BLaER1 (cell line): ENCODE measurements around the gene CCDC127.
A peak's percentile ranks its signal among the peaks of the same experiment; 100 is the strongest.
"Not testable (repeated sequence)": the region's sequence is repeated elsewhere in the genome, so short reads cannot be mapped to it uniquely, and the experiment has no call there.

Source experiments
- H3K27ac ChIP-seq: shearing (Covaris generic); formaldehyde crosslinking; 2 replicates; pipeline ENCODE4 v1.8.1; 2022
- H3K27me3 ChIP-seq: shearing (Covaris generic); formaldehyde crosslinking; 2 replicates; pipeline ENCODE4 v1.8.1; 2022
- H3K36me3 ChIP-seq: shearing (Covaris generic); formaldehyde crosslinking; 2 replicates; pipeline ENCODE4 v1.8.1; 2022
- H3K4me1 ChIP-seq: shearing (Covaris generic); formaldehyde crosslinking; 2 replicates; pipeline ENCODE4 v1.8.1; 2022
- H3K4me2 ChIP-seq: shearing (Covaris generic); formaldehyde crosslinking; 2 replicates; pipeline ENCODE4 v1.8.1; 2022
- H3K4me3 ChIP-seq: shearing (Covaris generic); formaldehyde crosslinking; 2 replicates; pipeline ENCODE4 v1.8.1; 2022
- H3K9ac ChIP-seq: shearing (Covaris generic); formaldehyde crosslinking; 2 replicates; pipeline ENCODE4 v1.8.1; 2022
- H3K9me3 ChIP-seq: shearing (Covaris generic); formaldehyde crosslinking; 2 replicates; pipeline ENCODE4 v1.8.1; 2022
- H4K20me1 ChIP-seq: shearing (Covaris generic); formaldehyde crosslinking; 2 replicates; pipeline ENCODE4 v1.8.1; 2022
- Cebpa-rat ChIP-seq: shearing (Covaris generic); IDR thresholded peaks from 2 replicates; pipeline ENCODE4 v1.8.1; 2022

The CCDC127 gene

DNA sequence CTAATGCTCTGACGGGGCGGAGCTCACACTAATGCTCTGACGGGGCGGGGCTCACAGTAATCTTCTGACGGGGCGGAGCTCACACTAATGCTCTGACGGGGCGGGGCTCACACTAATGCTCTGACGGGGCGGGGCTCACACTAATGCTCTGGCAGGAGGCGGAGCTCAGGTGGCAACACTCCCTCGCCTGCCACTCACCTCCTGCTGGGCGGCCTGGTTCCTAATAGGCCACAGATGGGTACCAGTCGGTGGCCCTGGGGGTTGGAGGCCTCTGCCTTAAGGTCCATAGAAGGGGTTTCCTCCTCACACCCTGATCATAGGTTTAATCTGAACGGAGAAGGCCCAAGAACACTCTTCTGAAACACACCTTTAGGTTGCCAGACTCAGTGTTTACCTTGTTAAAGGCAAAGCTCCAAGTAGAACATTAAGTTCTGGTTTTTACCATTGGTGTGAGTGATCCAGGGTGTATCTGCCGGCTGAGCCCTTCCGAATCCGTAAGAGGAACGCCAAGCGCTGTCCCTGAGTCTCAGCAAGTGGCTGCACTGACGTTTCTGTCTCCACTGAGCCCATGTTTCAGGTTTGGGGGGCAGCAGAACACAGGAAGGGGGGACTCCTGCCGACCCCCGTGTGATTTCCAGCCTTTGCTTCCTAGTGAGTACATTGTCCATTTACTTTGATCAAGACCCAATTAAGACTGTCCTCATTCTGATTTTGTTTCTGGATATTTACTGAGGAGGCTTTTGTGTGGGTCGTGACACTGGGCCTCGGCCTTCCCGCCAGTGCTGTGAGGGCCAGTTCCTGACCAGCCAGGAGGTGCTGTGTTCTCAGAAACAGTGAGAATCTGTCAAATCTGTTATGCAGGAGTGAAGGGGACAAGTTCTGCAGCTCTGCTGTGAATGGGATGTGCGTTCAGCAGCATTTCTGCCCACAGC lies 51.2 kb downstream of the CCDC127 start:
- H3K9ac ChIP-seq = no peak overlapping the region
- peaks cover 41% of the 10 kb centered on the region for H3K36me3 ChIP-seq
- no peaks in the 10 kb centered on the region for H4K20me1 ChIP-seq
- peaks cover 77% of the 10 kb centered on the region for H3K4me1 ChIP-seq
- peaks cover 5% of the 10 kb centered on the region; the same call in 1 of the 2 replicates for H3K9me3 ChIP-seq
- no peak overlapping the region for H3K27ac ChIP-seq
- peak overlapping the region; percentile 80; the same call in 1 of the 2 replicates for H3K4me2 ChIP-seq
- no peak overlapping the region for H3K4me3 ChIP-seq
- H3K27me3 ChIP-seq = no peaks in the 10 kb centered on the region
- no peak for TF ChIP-seq Cebpa-rat

DNA sequence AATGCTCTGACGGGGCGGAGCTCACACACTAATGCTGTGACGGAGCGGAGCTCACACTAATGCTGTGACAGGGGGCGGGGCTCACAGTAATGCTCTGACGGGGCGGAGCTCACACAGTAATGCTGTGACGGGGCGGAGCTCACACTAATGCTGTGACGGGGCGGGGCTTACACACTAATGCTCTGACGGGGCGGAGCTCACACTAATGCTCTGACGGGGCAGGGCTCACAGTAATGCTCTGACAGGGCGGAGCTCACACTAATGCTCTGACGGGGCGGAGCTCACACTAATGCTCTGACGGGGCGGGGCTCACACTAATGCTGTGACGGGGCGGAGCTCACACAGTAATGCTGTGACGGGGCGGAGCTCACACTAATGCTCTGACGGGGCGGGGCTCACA lies 53.2 kb downstream of the CCDC127 start:
- not testable (repeated sequence) for H3K4me2 ChIP-seq, H3K9ac ChIP-seq, H3K27ac ChIP-seq, H4K20me1 ChIP-seq, H3K9me3 ChIP-seq, H3K27me3 ChIP-seq, H3K4me3 ChIP-seq
- H3K4me1 ChIP-seq = peaks cover 77% of the 10 kb centered on the region
- H3K36me3 ChIP-seq = peaks cover 50% of the 10 kb centered on the region

- peaks cover 13% of the 10 kb centered on the region for H4K20me1 ChIP-seq
- peaks cover 55% of the 10 kb centered on the region for H3K36me3 ChIP-seq
- H3K4me2 ChIP-seq = no peak overlapping the region
- no peaks in the 10 kb centered on the region for H3K27me3 ChIP-seq
- H3K9me3 ChIP-seq = peaks cover 5% of the 10 kb centered on the region; the same call in 1 of the 2 replicates
- H3K27ac ChIP-seq = no peak overlapping the region
- no peak overlapping the region for H3K9ac ChIP-seq
- peaks cover 77% of the 10 kb centered on the region for H3K4me1 ChIP-seq
- TF ChIP-seq Cebpa-rat = no peak
- H3K4me3 ChIP-seq = no peak overlapping the region
These were observed 53.7 kb downstream of the CCDC127 start for GRCh38 chr5:164244-164643.

DNA sequence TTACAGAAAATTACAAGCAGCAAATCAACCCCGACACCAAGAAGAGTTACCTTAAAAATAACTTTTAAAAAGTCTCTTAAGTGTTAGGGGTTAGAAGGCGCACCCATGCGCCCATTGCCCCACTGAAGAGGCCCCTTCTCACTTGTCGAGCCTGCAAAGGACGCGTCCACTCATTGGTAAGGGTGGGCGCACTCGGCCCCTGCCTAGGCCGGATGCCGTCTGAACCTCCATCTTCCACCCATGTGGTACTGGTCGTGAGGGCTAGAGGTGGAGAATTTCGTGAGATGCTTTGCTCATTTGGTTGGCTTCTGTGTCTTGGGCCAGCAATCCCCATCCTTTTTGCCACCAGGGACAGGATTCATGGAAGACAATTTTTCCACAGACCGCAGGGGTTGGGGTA lies 54.1 kb downstream of the CCDC127 start:
- Histone ChIP-seq H3K4me1 (peaks cover 77% of the 10 kb centered on the region), H3K9ac (no peak overlapping the region), H3K27ac (no peak overlapping the region), H3K9me3 (peaks cover 5% of the 10 kb centered on the region; the same call in 1 of the 2 replicates), H3K36me3 (peaks cover 59% of the 10 kb centered on the region), H3K4me2 (no peak overlapping the region), H3K4me3 (no peak overlapping the region), H4K20me1 (peaks cover 17% of the 10 kb centered on the region), H3K27me3 (no peaks in the 10 kb centered on the region)
- TF ChIP-seq Cebpa-rat = no peak

DNA sequence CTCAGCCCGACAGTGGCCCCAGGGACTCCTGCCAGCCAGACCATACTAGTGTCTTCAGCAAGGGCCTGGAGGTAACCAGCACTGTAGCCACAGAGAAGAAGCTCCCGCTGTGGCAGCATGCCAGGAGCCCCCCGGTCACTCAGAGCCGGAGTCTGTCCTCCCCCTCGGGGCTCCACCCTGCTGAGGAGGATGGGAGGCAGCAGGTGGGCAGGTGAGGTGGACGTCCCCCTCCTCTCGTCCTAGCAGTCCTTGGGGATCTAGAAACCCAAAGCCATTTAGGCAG lies 54.7 kb downstream of the CCDC127 start:
- Histone ChIP-seq H3K9me3 (peaks cover 5% of the 10 kb centered on the region; the same call in 1 of the 2 replicates), H3K27me3 (no peaks in the 10 kb centered on the region), H3K4me2 (peak overlapping the region; percentile 74), H3K9ac (no peak overlapping the region), H3K4me3 (no peak overlapping the region), H4K20me1 (peaks cover 21% of the 10 kb centered on the region), H3K36me3 (peaks cover 65% of the 10 kb centered on the region), H3K4me1 (peaks cover 77% of the 10 kb centered on the region), H3K27ac (peak overlapping the region; percentile 82; the same call in 1 of the 2 replicates)
- TF ChIP-seq Cebpa-rat = no peak

DNA sequence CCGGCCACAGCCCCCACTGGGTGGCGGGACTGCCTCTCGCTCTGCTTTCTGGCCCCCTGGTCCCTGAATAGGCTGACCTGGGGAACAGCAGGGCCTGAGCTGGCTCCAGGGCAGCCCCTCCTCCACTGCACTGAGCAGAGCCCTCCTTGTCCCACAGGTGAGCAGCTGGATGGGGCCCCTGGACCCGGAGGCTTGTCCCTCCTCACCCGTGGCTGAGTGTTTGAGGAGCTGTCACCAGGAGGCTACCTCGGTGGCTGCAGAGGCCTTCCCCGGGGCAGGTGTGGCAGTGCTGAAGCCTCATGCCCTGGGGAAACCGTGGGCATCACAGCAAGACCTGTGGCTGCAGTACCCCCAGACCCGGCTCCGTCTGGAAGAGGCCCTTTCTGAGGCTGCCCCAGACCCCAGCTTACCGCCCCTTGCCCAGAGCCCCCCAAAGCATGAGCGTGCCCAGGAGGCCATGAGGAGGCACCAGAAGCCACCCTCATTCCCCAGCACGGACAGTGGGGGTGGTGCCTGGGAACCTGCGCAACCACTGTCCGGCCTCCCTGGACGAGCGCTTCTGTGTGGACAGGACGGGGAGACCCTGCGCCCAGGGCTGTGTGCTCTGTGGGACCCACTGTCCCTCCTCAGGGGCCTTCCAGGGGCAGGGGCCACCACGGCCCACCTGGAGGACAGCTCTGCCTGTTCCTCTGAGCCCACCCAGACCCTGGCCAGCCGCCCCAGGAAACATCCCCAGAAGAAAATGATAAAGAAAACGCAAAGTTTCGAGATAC lies 55.2 kb downstream of the CCDC127 start:
- no peak overlapping the region for H3K4me3 ChIP-seq
- H3K27ac ChIP-seq = peak overlapping the region; percentile 82
- peaks cover 21% of the 10 kb centered on the region for H4K20me1 ChIP-seq
- H3K9ac ChIP-seq = peak overlapping the region; percentile 10; the same call in 1 of the 2 replicates
- H3K4me1 ChIP-seq = peaks cover 77% of the 10 kb centered on the region
- H3K9me3 ChIP-seq = peaks cover 5% of the 10 kb centered on the region; the same call in 1 of the 2 replicates
- no peak for TF ChIP-seq Cebpa-rat
- H3K36me3 ChIP-seq = peaks cover 70% of the 10 kb centered on the region
- peak overlapping the region; percentile 74 for H3K4me2 ChIP-seq
- no peaks in the 10 kb centered on the region for H3K27me3 ChIP-seq

- H3K4me2 ChIP-seq = peak overlapping the region; percentile 74
- peak overlapping the region; percentile 10; the same call in 1 of the 2 replicates for H3K9ac ChIP-seq
- H4K20me1 ChIP-seq = peaks cover 21% of the 10 kb centered on the region
- peaks cover 5% of the 10 kb centered on the region; the same call in 1 of the 2 replicates for H3K9me3 ChIP-seq
- H3K27ac ChIP-seq = peak overlapping the region; percentile 82
- no peaks in the 10 kb centered on the region for H3K27me3 ChIP-seq
- no peak for TF ChIP-seq Cebpa-rat
- H3K4me1 ChIP-seq = peaks cover 77% of the 10 kb centered on the region
- no peak overlapping the region for H3K4me3 ChIP-seq
- H3K36me3 ChIP-seq = peaks cover 76% of the 10 kb centered on the region
These were observed 55.8 kb downstream of the CCDC127 start for GRCh38 chr5:162190-162564.

- H3K36me3 ChIP-seq = peaks cover 80% of the 10 kb centered on the region
- peak overlapping the region; percentile 74 for H3K4me2 ChIP-seq
- peaks cover 5% of the 10 kb centered on the region; the same call in 1 of the 2 replicates for H3K9me3 ChIP-seq
- peak overlapping the region; percentile 82 for H3K27ac ChIP-seq
- TF ChIP-seq Cebpa-rat = no peak
- H3K4me3 ChIP-seq = no peak overlapping the region
- H3K27me3 ChIP-seq = no peaks in the 10 kb centered on the region
- peaks cover 77% of the 10 kb centered on the region for H3K4me1 ChIP-seq
- H4K20me1 ChIP-seq = peaks cover 21% of the 10 kb centered on the region
- H3K9ac ChIP-seq = 0 out of 2 replicates have a peak overlapping the region, but pooled peaks have one; percentile 10
These were observed 56.2 kb downstream of the CCDC127 start for GRCh38 chr5:161803-162110.

DNA sequence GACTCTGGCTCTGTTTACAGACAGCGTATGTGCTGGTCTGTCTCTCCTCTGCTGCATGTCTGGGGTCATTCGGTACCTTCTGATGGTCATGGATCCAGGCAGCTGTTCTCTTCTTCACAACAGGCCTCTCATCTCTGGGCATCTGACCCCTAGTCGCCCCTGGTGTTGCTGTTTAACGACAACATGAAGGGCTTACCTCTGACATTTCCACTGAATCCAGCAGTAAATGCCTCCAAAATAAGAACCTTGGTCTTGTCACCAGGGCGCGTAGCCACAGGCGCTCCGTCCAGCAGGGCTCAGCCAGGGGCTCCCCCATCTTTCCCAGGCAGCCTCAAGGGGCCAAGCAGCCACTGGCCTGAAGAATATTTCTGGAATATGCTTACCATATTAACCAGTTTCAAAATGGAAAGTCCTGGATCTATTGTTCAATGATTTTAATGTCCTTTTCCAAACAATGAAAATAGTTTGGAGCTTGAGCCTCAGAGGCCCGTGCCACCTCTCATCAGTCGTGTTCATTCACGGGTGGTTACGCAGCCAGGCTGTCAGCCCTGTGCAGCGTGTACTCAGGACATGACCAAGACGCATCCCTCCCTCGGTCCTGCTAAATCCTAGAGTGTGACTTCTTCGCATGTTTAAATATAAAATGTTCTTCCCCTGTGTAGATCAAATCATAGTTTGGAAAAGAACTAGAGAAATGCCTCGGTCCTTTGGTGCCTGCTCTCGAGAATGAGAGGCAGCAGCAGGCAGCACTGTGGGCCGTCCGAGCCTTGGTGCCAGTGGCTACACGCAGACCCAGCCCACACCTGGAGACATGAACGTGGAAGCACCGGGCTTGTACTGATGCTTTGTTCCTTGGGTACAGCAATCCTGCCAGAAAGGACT lies 56.8 kb downstream of the CCDC127 start:
- Histone ChIP-seq H3K4me1 (peaks cover 80% of the 10 kb centered on the region), H3K27ac (peak overlapping the region; percentile 82), H3K4me3 (no peak overlapping the region), H3K4me2 (peak overlapping the region; percentile 74), H4K20me1 (peaks cover 21% of the 10 kb centered on the region), H3K9me3 (peaks cover 5% of the 10 kb centered on the region; the same call in 1 of the 2 replicates), H3K36me3 (peaks cover 86% of the 10 kb centered on the region), H3K27me3 (no peaks in the 10 kb centered on the region), H3K9ac (0 out of 2 replicates have a peak overlapping the region, but pooled peaks have one; percentile 10)
- no peak for TF ChIP-seq Cebpa-rat
